OCI-LY7 (cell line): Measurements from ENCODE around the gene BPTF. TPM values are rescaled to one million over a fixed set of nuclear protein-coding genes. Genes with fewer than 3 reads are reported as not detected.

Experiments
- BruUV-seq: library from RNA; stranded (reverse); fragments of 400-500 nt; replicated peaks from 2 replicates; lab custom pipeline; 2021; lab: Mats Ljungman, UMichigan
- CTCF ChIA-PET: fragments of 300-600 bp; sonication (Branson Sonifier 250); formaldehyde crosslinking; loops from one replicate; lab custom pipeline; 2022; ENCODE audit warnings: antibody characterized with exemption; ENCODE audit not compliant: unreplicated experiment; lab: Charles Lee
- POLR2A ChIA-PET: fragments of 300-600 bp; sonication (Branson Sonifier 250); formaldehyde crosslinking; loops from one replicate; lab custom pipeline; 2022; ENCODE audit warnings: antibody characterized with exemption; lab: Charles Lee
- DNase-seq: peaks from one replicate; pipeline ENCODE4 v3.0.0-alpha.2; 2015; ENCODE audit warnings: low spot score
- H2AFZ ChIP-seq: fragments of 200-600 bp; sonication (generic), shearing (Covaris generic); 2 replicates; pipeline ENCODE4 v1.6.1; 2014; ENCODE audit warnings: mild to moderate bottlenecking, antibody characterized with exemption, low read length, moderate library complexity
- H3K27ac ChIP-seq: fragments of 200-600 bp; sonication (generic); 2 replicates; pipeline ENCODE4 v1.5.1; 2014; ENCODE audit warnings: mixed run types, low read depth, mild to moderate bottlenecking, moderate library complexity, low read length, inconsistent platforms; ENCODE audit not compliant: poor library complexity, severe bottlenecking
- H3K36me3 ChIP-seq: fragments of 200-600 bp; sonication (generic); 2 replicates; pipeline ENCODE4 v1.6.1; 2014; ENCODE audit warnings: mild to moderate bottlenecking, antibody characterized with exemption, low read length, moderate library complexity, mixed read lengths; ENCODE audit not compliant: insufficient read depth
- H3K4me1 ChIP-seq: fragments of 200-600 bp; sonication (generic); 2 replicates; pipeline ENCODE4 v1.5.1; 2014; ENCODE audit warnings: mild to moderate bottlenecking, low read length; ENCODE audit not compliant: insufficient read depth, poor library complexity, severe bottlenecking
- H3K4me2 ChIP-seq: fragments of 200-600 bp; sonication (generic); 2 replicates; pipeline ENCODE4 v1.6.1; 2014; ENCODE audit warnings: mild to moderate bottlenecking, low read length
- H3K4me3 ChIP-seq: fragments of 200-600 bp; sonication (generic); 2 replicates; pipeline ENCODE4 v1.5.1; 2014; ENCODE audit warnings: mild to moderate bottlenecking, low read depth, low read length; ENCODE audit not compliant: poor library complexity, severe bottlenecking
- H3K79me2 ChIP-seq: fragments of 200-600 bp; sonication (generic); 2 replicates; pipeline ENCODE4 v1.6.1; 2016; ENCODE audit warnings: low read depth, mild to moderate bottlenecking, low read length, moderate library complexity, mixed read lengths; ENCODE audit not compliant: insufficient read depth
- H3K9me2 ChIP-seq: fragments of 200-600 bp; sonication (generic); 2 replicates; pipeline ENCODE4 v1.6.1; 2016; ENCODE audit warnings: mild to moderate bottlenecking, low read length, mixed read lengths; ENCODE audit not compliant: insufficient read depth
- H3K9me3 ChIP-seq: fragments of 200-600 bp; sonication (generic); 2 replicates; pipeline ENCODE4 v1.6.1; 2014; ENCODE audit warnings: mild to moderate bottlenecking, mixed run types, low read length, mixed read lengths
- H4K20me1 ChIP-seq: fragments of 200-600 bp; sonication (generic); 2 replicates; pipeline ENCODE4 v1.6.1; 2014; ENCODE audit warnings: mild to moderate bottlenecking, antibody characterized with exemption, low read length, moderate library complexity, mixed read lengths; ENCODE audit not compliant: insufficient read depth
- EZH2phosphoT487 ChIP-seq: fragments of 200-600 bp; sonication (generic); IDR thresholded peaks from 2 replicates; pipeline ENCODE4 v1.6.1; 2018; ENCODE audit warnings: low read depth, borderline replicate concordance, mild to moderate bottlenecking, mixed run types, antibody characterized with exemption, low read length, moderate library complexity, mixed read lengths
- intact Hi-C: fragments of 100-400 bp; cut with micrococcal nuclease; formaldehyde crosslinking; loops from one replicate; pipeline ENCODE4 v1.10.0; 2022; ENCODE audit not compliant: unreplicated experiment
- total RNA-seq, 2 experiments: library from RNA; depleted of rRNA in 1 of 2; stranded (reverse); fragments of >200 nt in 1 of 2; shearing (Covaris generic) in 1 of 2; gene quantifications; 2 replicates each; pipeline ENCODE4 v1.2.3, GENCODE V29; 2014 to 2022
- TF ChIP-seq, protein P1 (sequence below): fragments of 200-600 bp; sonication (generic); conservative IDR thresholded peaks from 2 replicates; pipeline ENCODE4 v1.5.1; 2014; ENCODE audit warnings: mild to moderate bottlenecking, antibody characterized with exemption, low read length, moderate library complexity, mixed read lengths

BPTF gene
- total RNA-seq, 2 experiments from 2014 or later, result 104 to 212 TPM

DNA sequence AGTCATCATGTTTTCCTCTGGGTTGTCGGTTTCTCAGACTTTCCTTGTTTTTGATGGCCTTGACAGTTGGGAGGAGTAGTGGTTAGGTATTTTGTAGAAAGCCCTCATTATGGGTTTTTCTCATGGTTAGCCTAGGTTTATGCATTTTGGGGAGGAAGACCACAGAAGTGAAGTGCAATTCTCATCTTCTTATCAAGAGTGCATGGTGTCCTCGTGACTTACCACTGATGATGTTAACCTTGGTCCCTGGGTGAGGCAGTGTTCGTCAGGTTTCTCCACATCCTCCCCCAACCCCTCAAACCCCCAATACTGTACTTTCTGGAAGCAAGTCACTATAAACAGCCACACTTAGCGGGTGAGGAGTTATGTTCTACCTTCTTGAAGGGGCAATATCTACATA is 42.3 kb downstream of the BPTF start:
- Histone ChIP-seq H3K79me2 (peaks cover 95% of the 10 kb centered on the region), H3K4me3 (no peak overlapping the region), H3K4me2 (no peak overlapping the region), H3K4me1 (peaks cover 3% of the 10 kb centered on the region), H2AFZ (no peak overlapping the region), H4K20me1 (peaks cover 16% of the 10 kb centered on the region), H3K9me3 (no peaks in the 10 kb centered on the region), H3K27ac (no peak overlapping the region), H3K9me2 (no peaks in the 10 kb centered on the region), H3K36me3 (peaks cover 51% of the 10 kb centered on the region)
- no peak for DNase-seq
- TF ChIP-seq EZH2phosphoT487, result no peak
- TF ChIP-seq, protein P1, sequence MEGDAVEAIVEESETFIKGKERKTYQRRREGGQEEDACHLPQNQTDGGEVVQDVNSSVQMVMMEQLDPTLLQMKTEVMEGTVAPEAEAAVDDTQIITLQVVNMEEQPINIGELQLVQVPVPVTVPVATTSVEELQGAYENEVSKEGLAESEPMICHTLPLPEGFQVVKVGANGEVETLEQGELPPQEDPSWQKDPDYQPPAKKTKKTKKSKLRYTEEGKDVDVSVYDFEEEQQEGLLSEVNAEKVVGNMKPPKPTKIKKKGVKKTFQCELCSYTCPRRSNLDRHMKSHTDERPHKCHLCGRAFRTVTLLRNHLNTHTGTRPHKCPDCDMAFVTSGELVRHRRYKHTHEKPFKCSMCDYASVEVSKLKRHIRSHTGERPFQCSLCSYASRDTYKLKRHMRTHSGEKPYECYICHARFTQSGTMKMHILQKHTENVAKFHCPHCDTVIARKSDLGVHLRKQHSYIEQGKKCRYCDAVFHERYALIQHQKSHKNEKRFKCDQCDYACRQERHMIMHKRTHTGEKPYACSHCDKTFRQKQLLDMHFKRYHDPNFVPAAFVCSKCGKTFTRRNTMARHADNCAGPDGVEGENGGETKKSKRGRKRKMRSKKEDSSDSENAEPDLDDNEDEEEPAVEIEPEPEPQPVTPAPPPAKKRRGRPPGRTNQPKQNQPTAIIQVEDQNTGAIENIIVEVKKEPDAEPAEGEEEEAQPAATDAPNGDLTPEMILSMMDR, result no peak
- intact Hi-C loops, result no loop called here
- no TSS peak for BruUV-seq
- ChIA-PET CTCF (no interaction called here), POLR2A (no interaction called here)

DNA sequence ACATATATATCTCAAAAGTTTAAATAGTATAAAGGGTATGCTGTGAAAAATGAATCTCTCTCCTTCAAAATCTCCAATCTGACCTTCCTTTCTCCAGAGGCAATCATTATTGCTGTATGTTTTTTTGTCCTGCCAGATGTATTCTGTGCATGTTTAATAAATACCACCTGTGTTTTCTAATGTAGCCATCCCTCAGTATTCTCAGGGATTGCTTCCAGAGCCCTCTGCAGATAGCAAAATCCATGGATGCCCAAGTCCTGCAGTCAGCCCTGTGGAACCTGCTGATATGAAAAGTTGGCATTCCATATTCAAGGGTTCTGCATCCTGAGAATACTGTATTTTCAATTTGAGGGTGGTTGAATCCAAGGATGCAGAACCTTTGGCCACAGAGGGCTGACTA is 42.9 kb downstream of the BPTF start:
- peaks cover 95% of the 10 kb centered on the region for H3K79me2 ChIP-seq
- CTCF ChIA-PET, result no interaction called here
- TF ChIP-seq, protein P1, result no peak
- TF ChIP-seq EZH2phosphoT487, result no peak

DNA sequence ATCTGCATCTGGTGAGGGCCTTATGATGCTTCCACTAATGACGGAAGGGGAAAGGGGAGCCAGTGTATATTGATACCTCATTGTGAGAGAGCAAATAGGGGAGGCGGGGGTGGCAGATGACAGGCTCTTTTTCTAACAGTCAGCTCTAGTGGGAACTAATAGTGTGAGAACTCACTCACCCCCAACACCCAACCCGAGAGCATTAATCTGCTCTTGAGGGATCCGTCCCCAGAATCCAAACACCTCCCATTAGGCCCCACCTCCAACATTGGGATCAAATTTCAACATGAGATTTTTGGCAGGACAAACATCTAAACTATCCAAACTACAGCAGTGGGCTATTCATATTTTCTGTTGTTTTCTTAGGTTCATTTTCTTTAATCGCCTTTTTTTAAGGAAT is 54.4 kb downstream of the BPTF start:
- CTCF ChIA-PET, result no interaction called here
- DNase-seq, result no peak
- Histone ChIP-seq H2AFZ (no peak overlapping the region), H3K27ac (no peak overlapping the region), H3K4me1 (no peaks in the 10 kb centered on the region), H3K36me3 (peaks cover 91% of the 10 kb centered on the region), H3K9me3 (no peaks in the 10 kb centered on the region), H3K4me3 (no peak overlapping the region), H4K20me1 (no peaks in the 10 kb centered on the region), H3K4me2 (no peak overlapping the region), H3K9me2 (no peaks in the 10 kb centered on the region), H3K79me2 (peaks cover 38% of the 10 kb centered on the region; the same call in 1 of the 2 replicates)
- no TSS peak for BruUV-seq
- TF ChIP-seq EZH2phosphoT487, result no peak
- TF ChIP-seq, protein P1, result no peak
- intact Hi-C loops, result no loop called here
- POLR2A ChIA-PET, result interaction anchor here (1.2 kb wide), 1 partner anchor 13 kb away, joined by 3 read pairs; no protein-coding TSS in a partner anchor

More for the DNA sequence above, 42.9 kb downstream of the BPTF start:
- no TSS peak for BruUV-seq
- H3K4me2 ChIP-seq, result no peak overlapping the region
- H4K20me1 ChIP-seq, result peaks cover 11% of the 10 kb centered on the region
- peaks cover 3% of the 10 kb centered on the region for H3K4me1 ChIP-seq
- DNase-seq, result no peak
- H2AFZ ChIP-seq, result no peak overlapping the region
- no peaks in the 10 kb centered on the region for H3K9me3 ChIP-seq
- no peak overlapping the region for H3K4me3 ChIP-seq
- POLR2A ChIA-PET, result no interaction called here
- no peaks in the 10 kb centered on the region for H3K9me2 ChIP-seq
- H3K27ac ChIP-seq, result no peak overlapping the region
- intact Hi-C loops, result no loop called here
- peaks cover 50% of the 10 kb centered on the region for H3K36me3 ChIP-seq
